Measurements from ENCODE around the gene AURKAIP1.
A peak's percentile ranks its signal among the peaks of the same experiment; 100 is the strongest.

- TF ChIP-seq, protein P1, sequence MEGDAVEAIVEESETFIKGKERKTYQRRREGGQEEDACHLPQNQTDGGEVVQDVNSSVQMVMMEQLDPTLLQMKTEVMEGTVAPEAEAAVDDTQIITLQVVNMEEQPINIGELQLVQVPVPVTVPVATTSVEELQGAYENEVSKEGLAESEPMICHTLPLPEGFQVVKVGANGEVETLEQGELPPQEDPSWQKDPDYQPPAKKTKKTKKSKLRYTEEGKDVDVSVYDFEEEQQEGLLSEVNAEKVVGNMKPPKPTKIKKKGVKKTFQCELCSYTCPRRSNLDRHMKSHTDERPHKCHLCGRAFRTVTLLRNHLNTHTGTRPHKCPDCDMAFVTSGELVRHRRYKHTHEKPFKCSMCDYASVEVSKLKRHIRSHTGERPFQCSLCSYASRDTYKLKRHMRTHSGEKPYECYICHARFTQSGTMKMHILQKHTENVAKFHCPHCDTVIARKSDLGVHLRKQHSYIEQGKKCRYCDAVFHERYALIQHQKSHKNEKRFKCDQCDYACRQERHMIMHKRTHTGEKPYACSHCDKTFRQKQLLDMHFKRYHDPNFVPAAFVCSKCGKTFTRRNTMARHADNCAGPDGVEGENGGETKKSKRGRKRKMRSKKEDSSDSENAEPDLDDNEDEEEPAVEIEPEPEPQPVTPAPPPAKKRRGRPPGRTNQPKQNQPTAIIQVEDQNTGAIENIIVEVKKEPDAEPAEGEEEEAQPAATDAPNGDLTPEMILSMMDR (IDR thresholded peaks at IDR 0.05), result peak; percentile 16 to 65 (median 40)
- peak; percentile 47 to 63 for TF ChIP-seq POLR2A (IDR thresholded peaks at IDR 0.05)
Observed at GRCh38 chr1:1374929-1375662, at the start of gene AURKAIP1.
